ENCODE measurements around the gene ALKBH7. TPM values are rescaled to one million over a fixed set of nuclear protein-coding genes. Genes with fewer than 3 reads are reported as not detected.

Gene ALKBH7
- total RNA-seq (2022; extraction: Qiagen RNA extraction) = 16.1 to 29.5 TPM (median 28.9 TPM) in 5 replicates

GRCh38 chr19:6372594-6373095, at the start of gene ALKBH7:
Gene ALKBH7 (plus strand): TSS chr19:6372794. CDS start chr19:6372821, 27 bp downstream.

GRCh38 chr19:6333439-6333838, 39.2 kb upstream of the ALKBH7 start, which contains the start of gene ACER1:
Gene ACER1 (minus strand): TSS chr19:6333612. CDS start chr19:6333551, 61 bp downstream.

GRCh38 chr19:6375411-6376010, 2.9 kb downstream of the ALKBH7 start, which contains the start of gene PSPN:
Gene PSPN (minus strand): TSS chr19:6375933. CDS start chr19:6375849, 84 bp downstream.

GRCh38 chr19:6393074-6393982, 20.7 kb downstream of the ALKBH7 start, which contains the start of gene GTF2F1:
Gene GTF2F1 (minus strand): TSS chr19:6393164. CDS start chr19:6392995, 169 bp downstream.

GRCh38 chr19:6424195-6424938, 51.8 kb downstream of the ALKBH7 start, which contains the start of gene KHSRP:
Gene KHSRP (minus strand): TSS chr19:6424811. CDS start chr19:6424701, 110 bp downstream.

Other genes with a start within 250 kb of the ALKBH7 start
- not detected in 5 replicates for gene ACSBG2, start 237.1 kb upstream of the ALKBH7 start, total RNA-seq (2022; extraction: Qiagen RNA extraction)
- gene MLLT1, start 92.8 kb upstream of the ALKBH7 start, total RNA-seq (2022; extraction: Qiagen RNA extraction) = 12.8 to 28.7 TPM (median 27.2 TPM) in 5 replicates
- not detected in 5 replicates for gene ACER1, start 39.2 kb upstream of the ALKBH7 start, total RNA-seq (2022; extraction: Qiagen RNA extraction)
- gene CLPP, start 11.3 kb upstream of the ALKBH7 start, total RNA-seq (2022; extraction: Qiagen RNA extraction) = 43.5 to 75.1 TPM (median 73.9 TPM) in 5 replicates
- gene PSPN, start 3.1 kb downstream of the ALKBH7 start, total RNA-seq (2022; extraction: Qiagen RNA extraction) = 0.52 to 1.1 TPM (median 0.96 TPM) in 5 replicates
- 56.6 to 64.0 TPM (median 60.6 TPM) in 5 replicates for gene GTF2F1, start 20.4 kb downstream of the ALKBH7 start, total RNA-seq (2022; extraction: Qiagen RNA extraction)
- 175 to 228 TPM (median 223 TPM) in 5 replicates for gene KHSRP, start 52.0 kb downstream of the ALKBH7 start, total RNA-seq (2022; extraction: Qiagen RNA extraction)
- gene SLC25A41, start 61.0 kb downstream of the ALKBH7 start, total RNA-seq (2022; extraction: Qiagen RNA extraction) = 0.09 to 0.22 TPM (median 0.14 TPM) in 5 replicates
- 15.0 to 23.2 TPM (median 20.4 TPM) in 5 replicates for gene SLC25A23, start 87.0 kb downstream of the ALKBH7 start, total RNA-seq (2022; extraction: Qiagen RNA extraction)
- gene CRB3, start 91.5 kb downstream of the ALKBH7 start, total RNA-seq (2022; extraction: Qiagen RNA extraction) = 2.6 to 3.8 TPM (median 3.5 TPM) in 5 replicates
- gene DENND1C, start 109.0 kb downstream of the ALKBH7 start, total RNA-seq (2022; extraction: Qiagen RNA extraction) = 0.13 to 0.25 TPM (median 0.21 TPM) in 5 replicates
- 5.5 to 8.4 TPM (median 8.1 TPM) in 5 replicates for gene TUBB4A, start 129.5 kb downstream of the ALKBH7 start, total RNA-seq (2022; extraction: Qiagen RNA extraction)
- gene TNFSF9, start 158.2 kb downstream of the ALKBH7 start, total RNA-seq (2022; extraction: Qiagen RNA extraction) = 2.9 to 4.8 TPM (median 3.2 TPM) in 5 replicates
- 13.4 to 21.8 TPM (median 19.0 TPM) in 5 replicates for gene CD70, start 218.4 kb downstream of the ALKBH7 start, total RNA-seq (2022; extraction: Qiagen RNA extraction)